HCT116 (cell line): ENCODE measurements around the gene PXDN. TPM values are rescaled to one million over a fixed set of nuclear protein-coding genes. Genes with fewer than 3 reads are reported as not detected.

Source experiments
- ATAC-seq: fragments of 200-7000 bp; cut with Tn5 transposase; 2 replicates; pipeline ENCODE4 v1.9.1; 2020; ENCODE audit warnings: mild to moderate bottlenecking, moderate library complexity
- BruUV-seq: library from RNA; stranded (reverse); fragments of 400-500 nt; replicated peaks from 2 replicates; lab custom pipeline; 2021; lab: Mats Ljungman, UMichigan
- CTCF ChIA-PET: fragments of 300-600 bp; sonication (Branson Sonifier 250); formaldehyde crosslinking; loops from one replicate; lab custom pipeline; 2021; ENCODE audit warnings: antibody characterized with exemption; lab: Charles Lee
- POLR2A ChIA-PET: fragments of 300-600, 350-600 bp; sonication (Branson Sonifier 250); formaldehyde crosslinking; loops from one replicate; lab custom pipeline; 2021; ENCODE audit warnings: antibody characterized with exemption; lab: Charles Lee
- RAD21 ChIA-PET, 2 experiments: fragments of 300-600 bp; sonication (Branson Sonifier 250); formaldehyde crosslinking; loops; one replicate each; lab custom pipeline; 2023; ENCODE audit warnings: low total read pairs in 2 of 2; ENCODE audit not compliant: uncharacterized antibody in 2 of 2, unreplicated experiment in 2 of 2, low non-redundant PET in 1 of 2; lab: Charles Lee
- DNase-seq: peaks from one replicate; pipeline ENCODE4 v3.0.0-alpha.2; 2010; ENCODE audit warnings: low read depth, low spot score
- H2AFZ ChIP-seq: fragments of 200-600 bp; shearing (Covaris generic), sonication (generic); 2 replicates; pipeline ENCODE4 v1.6.1; 2017; ENCODE audit warnings: low read depth, mixed run types, mixed read lengths, antibody characterized with exemption, low read length; ENCODE audit not compliant: poor library complexity, severe bottlenecking
- H3K27ac ChIP-seq: 2 replicates; pipeline ENCODE4 v1.5.1; 2012; ENCODE audit warnings: low read depth, low read length
- H3K27me3 ChIP-seq: fragments of 200-600 bp; sonication (generic); 2 replicates; pipeline ENCODE4 v1.6.1; 2016; ENCODE audit warnings: mixed run types, low read length, mixed read lengths; ENCODE audit not compliant: insufficient read depth
- H3K36me3 ChIP-seq, 2 experiments: fragments of 200-500 bp in 1 of 2; fragments of 200-600 bp in 1 of 2; sonication (Bioruptor generic) in 1 of 2; sonication (generic) in 1 of 2; 2 replicates each; pipeline versions ENCODE4 v1.5.1 to v1.6.1; 2014 to 2016; ENCODE audit warnings: low read length in 2 of 2, inconsistent platforms in 1 of 2, mixed read lengths in 1 of 2, mixed run types in 1 of 2; ENCODE audit not compliant: insufficient read depth in 2 of 2, control insufficient read depth in 1 of 2
- H3K4me1 ChIP-seq, 2 experiments: fragments of 200-600 bp in 1 of 2; sonication (generic) in 1 of 2; 2 replicates each; pipeline versions ENCODE4 v1.5.1 to v1.6.1; 2012 to 2017; ENCODE audit warnings: low read length in 2 of 2, inconsistent platforms in 1 of 2, mild to moderate bottlenecking in 1 of 2, mixed read lengths in 1 of 2, mixed run types in 1 of 2, moderate library complexity in 1 of 2; ENCODE audit not compliant: insufficient read depth in 2 of 2, control insufficient read depth in 1 of 2
- H3K4me2 ChIP-seq: fragments of 200-600 bp; sonication (generic); 2 replicates; pipeline ENCODE4 v1.6.1; 2017; ENCODE audit warnings: mixed run types, low read length, mixed read lengths
- H3K4me3 ChIP-seq, 2 experiments: fragments of 200-600 bp in 1 of 2; sonication (generic) in 1 of 2; replicated peaks in 1 of 2; 2 replicates each; pipeline ENCODE4 v1.5.1; 2011 to 2016; ENCODE audit warnings: low read length in 2 of 2, control low read depth in 1 of 2, low read depth in 1 of 2, mild to moderate bottlenecking in 1 of 2, mixed read lengths in 1 of 2, mixed run types in 1 of 2
- H3K79me2 ChIP-seq: fragments of 200-600 bp; sonication (generic); 2 replicates; pipeline ENCODE4 v1.6.1; 2017; ENCODE audit warnings: mild to moderate bottlenecking, mixed run types, low read length, moderate library complexity, mixed read lengths; ENCODE audit not compliant: insufficient read depth
- H3K9ac ChIP-seq: fragments of 200-600 bp; sonication (generic); 2 replicates; pipeline ENCODE4 v1.6.1; 2016; ENCODE audit warnings: low read length, mixed read lengths
- H3K9me2 ChIP-seq: fragments of 200-600 bp; sonication (generic), shearing (Covaris generic); 2 replicates; pipeline ENCODE4 v1.6.1; 2017; ENCODE audit warnings: mixed run types, mild to moderate bottlenecking, moderate library complexity; ENCODE audit not compliant: insufficient read depth
- H3K9me3 ChIP-seq, 2 experiments: fragments of 200-500 bp in 1 of 2; fragments of 200-600 bp in 1 of 2; sonication (Bioruptor generic) in 1 of 2; sonication (generic) in 1 of 2; 2 replicates each; pipeline ENCODE4 v1.6.1; 2014 to 2017; ENCODE audit warnings: low read length in 2 of 2, mixed read lengths in 2 of 2, inconsistent platforms in 1 of 2, low read depth in 1 of 2, mild to moderate bottlenecking in 1 of 2, mixed run types in 1 of 2, moderate library complexity in 1 of 2; ENCODE audit not compliant: control insufficient read depth in 1 of 2, insufficient read depth in 1 of 2
- H4K20me1 ChIP-seq: fragments of 200-600 bp; sonication (generic), shearing (Covaris generic); 2 replicates; pipeline ENCODE4 v1.6.1; 2017; ENCODE audit warnings: mixed run types, mild to moderate bottlenecking, moderate library complexity; ENCODE audit not compliant: insufficient read depth
- CBX3 ChIP-seq: IDR thresholded peaks from 2 replicates; pipeline ENCODE4 v1.6.1; 2012; ENCODE audit warnings: low read depth
- EGR1 ChIP-seq: IDR thresholded peaks from 2 replicates; pipeline ENCODE4 v1.6.1; 2012; ENCODE audit warnings: low read depth
- EZH2phosphoT487 ChIP-seq: fragments of 200-600 bp; IDR thresholded peaks from 2 replicates; pipeline ENCODE4 v1.6.1; 2018; ENCODE audit warnings: antibody characterized with exemption, borderline replicate concordance
- FOSL1 ChIP-seq: IDR thresholded peaks from 2 replicates; pipeline ENCODE4 v1.6.1; 2012; ENCODE audit warnings: low read depth
- JUND ChIP-seq: IDR thresholded peaks from 2 replicates; pipeline ENCODE4 v1.6.1; 2012
- POLR2A ChIP-seq: IDR thresholded peaks from 2 replicates; pipeline ENCODE4 v1.7.0; 2011; ENCODE audit warnings: borderline replicate concordance; ENCODE audit not compliant: insufficient read depth, insufficient read length; ENCODE audit errors: extremely low read depth
- SRF ChIP-seq: IDR thresholded peaks from 2 replicates; pipeline ENCODE4 v1.6.1; 2012; ENCODE audit warnings: low read depth
- YY1 ChIP-seq: IDR thresholded peaks from 2 replicates; pipeline ENCODE4 v1.6.1; 2011; ENCODE audit warnings: low read length, low read depth, moderate library complexity, mild to moderate bottlenecking; ENCODE audit not compliant: insufficient replicate concordance; ENCODE audit errors: extremely low read depth
- ZFX ChIP-seq: fragments of 450-650 bp; IDR thresholded peaks from 2 replicates; pipeline ENCODE4 v1.6.1; 2017
- intact Hi-C: fragments of 100-400 bp; cut with micrococcal nuclease; formaldehyde crosslinking; loops from 2 replicates; pipeline ENCODE4 v1.10.0; 2022
- total RNA-seq: library from RNA; stranded (reverse); gene quantifications from one replicate; pipeline ENCODE4 v1.2.1, GENCODE V29; 2021; ENCODE audit not compliant: unreplicated experiment
- TF ChIP-seq, protein P1 (sequence below): IDR thresholded peaks from 2 replicates; pipeline ENCODE4 v1.6.1; 2012
- TF ChIP-seq, protein P2 (sequence below), 3 experiments: fragments of 200-600 bp in 1 of 3; sonication (generic) in 1 of 3; IDR thresholded peaks in 2 of 3; conservative IDR thresholded peaks in 1 of 3; 2 replicates each; pipeline ENCODE4 v1.5.1; 2012 to 2017; ENCODE audit warnings: low read depth in 2 of 3, low read length in 2 of 3, antibody characterized with exemption in 1 of 3, borderline replicate concordance in 1 of 3, control low read depth in 1 of 3, mild to moderate bottlenecking in 1 of 3, mixed read lengths in 1 of 3, mixed run types in 1 of 3, moderate library complexity in 1 of 3; ENCODE audit not compliant: insufficient read depth in 1 of 3
- TF ChIP-seq, protein P3 (sequence below): IDR thresholded peaks from 2 replicates; pipeline ENCODE4 v1.6.1; 2012
- TF ChIP-seq, protein P4 (sequence below): IDR thresholded peaks from 2 replicates; pipeline ENCODE4 v1.6.1; 2011; ENCODE audit warnings: mild to moderate bottlenecking, low read length, moderate library complexity; ENCODE audit not compliant: insufficient replicate concordance; ENCODE audit errors: extremely low read depth

Gene PXDN
- total RNA-seq, 1 experiment from 2014 or later, result 10.7 TPM

DNA sequence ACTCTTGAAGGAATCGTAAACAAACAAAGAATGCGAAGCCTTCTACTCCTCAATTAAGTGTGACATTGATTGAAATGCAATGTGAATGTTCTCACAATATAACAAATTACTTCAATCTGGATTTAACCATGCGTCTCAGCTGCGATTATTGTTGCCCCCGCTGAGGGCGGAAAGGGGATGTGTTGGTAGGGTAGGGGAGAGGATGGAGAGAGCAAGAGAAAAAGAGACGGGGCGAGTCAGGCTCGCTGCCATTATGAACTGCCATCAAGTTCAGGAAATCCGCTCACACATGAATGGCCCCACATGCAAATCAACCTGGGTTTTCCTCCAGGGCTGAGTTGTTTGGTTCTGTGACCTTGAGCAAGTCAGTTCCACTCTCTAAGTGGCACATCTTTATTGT, 129.8 kb downstream of the PXDN start:
- no peak overlapping the region for H3K27ac ChIP-seq
- BruUV-seq, result no TSS peak
- POLR2A ChIA-PET, result no interaction called here
- H3K9me2 ChIP-seq, result no peaks in the 10 kb centered on the region
- no peak overlapping the region for H3K9ac ChIP-seq
- RAD21 ChIA-PET, result no interaction called here
- ATAC-seq, result no peak
- H3K4me3 ChIP-seq, result no peak overlapping the region
- no peak overlapping the region for H2AFZ ChIP-seq
- peaks cover 2 to 7% of the 10 kb centered on the region in 2 experiments; a peak in 3 of 4 replicates for H3K4me1 ChIP-seq
- H3K27me3 ChIP-seq, result peaks cover 28% of the 10 kb centered on the region
- intact Hi-C loops, result no loop called here
- H3K9me3 ChIP-seq, result no peaks in the 10 kb centered on the region
- no peaks in the 10 kb centered on the region for H3K36me3 ChIP-seq
- CTCF ChIA-PET, result no interaction called here
- TF ChIP-seq POLR2A (no peak), FOSL1 (no peak), EGR1 (no peak), YY1 (no peak), JUND (no peak), SRF (no peak), EZH2phosphoT487 (no peak), CBX3 (no peak), ZFX (no peak)
- TF ChIP-seq, protein P1, sequence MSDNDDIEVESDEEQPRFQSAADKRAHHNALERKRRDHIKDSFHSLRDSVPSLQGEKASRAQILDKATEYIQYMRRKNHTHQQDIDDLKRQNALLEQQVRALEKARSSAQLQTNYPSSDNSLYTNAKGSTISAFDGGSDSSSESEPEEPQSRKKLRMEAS, result no peak
- TF ChIP-seq, protein P2, sequence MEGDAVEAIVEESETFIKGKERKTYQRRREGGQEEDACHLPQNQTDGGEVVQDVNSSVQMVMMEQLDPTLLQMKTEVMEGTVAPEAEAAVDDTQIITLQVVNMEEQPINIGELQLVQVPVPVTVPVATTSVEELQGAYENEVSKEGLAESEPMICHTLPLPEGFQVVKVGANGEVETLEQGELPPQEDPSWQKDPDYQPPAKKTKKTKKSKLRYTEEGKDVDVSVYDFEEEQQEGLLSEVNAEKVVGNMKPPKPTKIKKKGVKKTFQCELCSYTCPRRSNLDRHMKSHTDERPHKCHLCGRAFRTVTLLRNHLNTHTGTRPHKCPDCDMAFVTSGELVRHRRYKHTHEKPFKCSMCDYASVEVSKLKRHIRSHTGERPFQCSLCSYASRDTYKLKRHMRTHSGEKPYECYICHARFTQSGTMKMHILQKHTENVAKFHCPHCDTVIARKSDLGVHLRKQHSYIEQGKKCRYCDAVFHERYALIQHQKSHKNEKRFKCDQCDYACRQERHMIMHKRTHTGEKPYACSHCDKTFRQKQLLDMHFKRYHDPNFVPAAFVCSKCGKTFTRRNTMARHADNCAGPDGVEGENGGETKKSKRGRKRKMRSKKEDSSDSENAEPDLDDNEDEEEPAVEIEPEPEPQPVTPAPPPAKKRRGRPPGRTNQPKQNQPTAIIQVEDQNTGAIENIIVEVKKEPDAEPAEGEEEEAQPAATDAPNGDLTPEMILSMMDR (IDR thresholded peaks at IDR 0.05 in 2 of 3, conservative IDR thresholded peaks at IDR 0.05 in 1 of 3; ENCODE audit: borderline replicate concordance in 1 of 3, insufficient read depth in 1 of 3, low read depth in 2 of 3, low read length in 2 of 3), result no peak
- TF ChIP-seq, protein P3, sequence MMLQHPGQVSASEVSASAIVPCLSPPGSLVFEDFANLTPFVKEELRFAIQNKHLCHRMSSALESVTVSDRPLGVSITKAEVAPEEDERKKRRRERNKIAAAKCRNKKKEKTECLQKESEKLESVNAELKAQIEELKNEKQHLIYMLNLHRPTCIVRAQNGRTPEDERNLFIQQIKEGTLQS, result no peak
- TF ChIP-seq, protein P4, sequence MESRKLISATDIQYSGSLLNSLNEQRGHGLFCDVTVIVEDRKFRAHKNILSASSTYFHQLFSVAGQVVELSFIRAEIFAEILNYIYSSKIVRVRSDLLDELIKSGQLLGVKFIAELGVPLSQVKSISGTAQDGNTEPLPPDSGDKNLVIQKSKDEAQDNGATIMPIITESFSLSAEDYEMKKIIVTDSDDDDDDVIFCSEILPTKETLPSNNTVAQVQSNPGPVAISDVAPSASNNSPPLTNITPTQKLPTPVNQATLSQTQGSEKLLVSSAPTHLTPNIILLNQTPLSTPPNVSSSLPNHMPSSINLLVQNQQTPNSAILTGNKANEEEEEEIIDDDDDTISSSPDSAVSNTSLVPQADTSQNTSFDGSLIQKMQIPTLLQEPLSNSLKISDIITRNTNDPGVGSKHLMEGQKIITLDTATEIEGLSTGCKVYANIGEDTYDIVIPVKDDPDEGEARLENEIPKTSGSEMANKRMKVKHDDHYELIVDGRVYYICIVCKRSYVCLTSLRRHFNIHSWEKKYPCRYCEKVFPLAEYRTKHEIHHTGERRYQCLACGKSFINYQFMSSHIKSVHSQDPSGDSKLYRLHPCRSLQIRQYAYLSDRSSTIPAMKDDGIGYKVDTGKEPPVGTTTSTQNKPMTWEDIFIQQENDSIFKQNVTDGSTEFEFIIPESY, result no peak
- no peaks in the 10 kb centered on the region for H3K79me2 ChIP-seq
- no peak for DNase-seq
- no peaks in the 10 kb centered on the region for H4K20me1 ChIP-seq
- no peak overlapping the region for H3K4me2 ChIP-seq
